Upper lobe of right lung (tissue), 1 donor: ENCODE results near the gene SCARF2. TPM values are rescaled to one million over a fixed set of nuclear protein-coding genes. Genes with fewer than 3 reads are reported as not detected.

ENCODE experiments used
- ATAC-seq: fragments of 200-7000 bp; cut with Tn5 transposase; one replicate; pipeline ENCODE4 v1.9.1; 2020; ENCODE audit warnings: mild to moderate bottlenecking, moderate library complexity
- DNase-seq: peaks from one replicate; pipeline ENCODE4 v3.0.0-alpha.2; 2020
- H3K27ac ChIP-seq: fragments of 200-600 bp; one replicate; pipeline ENCODE4 v1.8.0; 2022
- H3K27me3 ChIP-seq: fragments of 200-600 bp; one replicate; pipeline ENCODE4 v1.8.0; 2022; ENCODE audit warnings: mild to moderate bottlenecking
- H3K36me3 ChIP-seq: fragments of 200-600 bp; one replicate; pipeline ENCODE4 v1.8.0; 2022
- H3K4me1 ChIP-seq: fragments of 200-600 bp; one replicate; pipeline ENCODE4 v1.8.0; 2022
- H3K4me3 ChIP-seq: fragments of 200-600 bp; one replicate; pipeline ENCODE4 v1.8.0; 2022; ENCODE audit warnings: mild to moderate bottlenecking
- H3K9me3 ChIP-seq: fragments of 200-600 bp; one replicate; pipeline ENCODE4 v1.8.0; 2022
- intact Hi-C: fragments of 100-400 bp; cut with DNase I; formaldehyde crosslinking; loops from one replicate; pipeline ENCODE4 v1.11.0; 2022
- total RNA-seq: library from RNA; stranded (reverse); fragmentation: NEBNext Ultra II Directional; extraction: Animal tissue kit (Norgen Biotek cat#: 25700); gene quantifications from one replicate; pipeline ENCODE4 v1.2.1, GENCODE V29; 2021
- TF ChIP-seq, protein P1 (sequence below): fragments of 200-600 bp; IDR thresholded peaks from one replicate; pipeline ENCODE4 v1.8.0; 2022; ENCODE audit warnings: antibody characterized with exemption
- donor health status: DM: no; HTN: yes; CAD: no; lungs with severe emphysema.

Gene SCARF2
- total RNA-seq, 1 donor from 2014 or later: 24.0 TPM

DNA sequence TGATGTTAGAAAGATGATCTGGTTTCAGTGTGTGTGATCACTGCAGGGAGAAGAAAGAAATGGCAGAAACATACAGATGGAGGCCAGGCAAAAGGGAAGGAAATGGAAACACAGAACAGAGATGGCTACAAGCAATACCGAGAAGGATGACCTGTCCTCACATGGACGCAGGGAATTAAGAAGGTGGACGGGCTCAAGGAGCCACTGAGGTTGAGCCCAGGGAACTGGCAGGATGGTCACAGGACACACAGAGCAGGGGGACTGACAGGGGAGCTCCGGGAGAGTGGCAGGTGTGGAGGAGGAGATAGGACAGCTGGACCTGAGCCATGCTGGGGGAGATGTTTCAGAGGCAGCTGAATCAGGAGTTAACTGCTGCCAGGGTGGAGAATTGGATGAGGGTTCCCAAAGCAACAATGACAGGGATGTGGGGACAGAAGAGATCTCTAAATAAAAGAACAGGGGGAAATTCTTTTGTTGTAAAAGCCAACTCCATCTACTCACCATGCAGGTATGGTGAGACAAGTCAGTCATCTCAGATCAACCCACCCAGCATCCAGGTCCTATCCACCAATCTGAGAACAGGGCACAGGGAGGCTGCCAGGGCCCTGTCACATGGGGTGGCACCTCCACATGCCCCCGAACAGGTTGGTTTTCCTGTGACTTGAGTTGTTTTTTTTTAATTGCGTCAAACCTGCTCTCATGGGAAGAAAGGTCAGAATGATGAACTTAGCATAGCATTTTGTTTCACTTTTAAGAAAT lies 31.7 kb upstream of the SCARF2 start:
- ATAC-seq: no peak
- Histone ChIP-seq H3K36me3 (peaks cover 9% of the 10 kb centered on the region), H3K4me3 (no peak overlapping the region), H3K27me3 (no peaks in the 10 kb centered on the region), H3K27ac (no peak overlapping the region), H3K9me3 (no peaks in the 10 kb centered on the region), H3K4me1 (peaks cover 3% of the 10 kb centered on the region)
- TF ChIP-seq, protein P1, sequence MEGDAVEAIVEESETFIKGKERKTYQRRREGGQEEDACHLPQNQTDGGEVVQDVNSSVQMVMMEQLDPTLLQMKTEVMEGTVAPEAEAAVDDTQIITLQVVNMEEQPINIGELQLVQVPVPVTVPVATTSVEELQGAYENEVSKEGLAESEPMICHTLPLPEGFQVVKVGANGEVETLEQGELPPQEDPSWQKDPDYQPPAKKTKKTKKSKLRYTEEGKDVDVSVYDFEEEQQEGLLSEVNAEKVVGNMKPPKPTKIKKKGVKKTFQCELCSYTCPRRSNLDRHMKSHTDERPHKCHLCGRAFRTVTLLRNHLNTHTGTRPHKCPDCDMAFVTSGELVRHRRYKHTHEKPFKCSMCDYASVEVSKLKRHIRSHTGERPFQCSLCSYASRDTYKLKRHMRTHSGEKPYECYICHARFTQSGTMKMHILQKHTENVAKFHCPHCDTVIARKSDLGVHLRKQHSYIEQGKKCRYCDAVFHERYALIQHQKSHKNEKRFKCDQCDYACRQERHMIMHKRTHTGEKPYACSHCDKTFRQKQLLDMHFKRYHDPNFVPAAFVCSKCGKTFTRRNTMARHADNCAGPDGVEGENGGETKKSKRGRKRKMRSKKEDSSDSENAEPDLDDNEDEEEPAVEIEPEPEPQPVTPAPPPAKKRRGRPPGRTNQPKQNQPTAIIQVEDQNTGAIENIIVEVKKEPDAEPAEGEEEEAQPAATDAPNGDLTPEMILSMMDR: no peak
- intact Hi-C loops: no loop called here
- DNase-seq: no peak

DNA sequence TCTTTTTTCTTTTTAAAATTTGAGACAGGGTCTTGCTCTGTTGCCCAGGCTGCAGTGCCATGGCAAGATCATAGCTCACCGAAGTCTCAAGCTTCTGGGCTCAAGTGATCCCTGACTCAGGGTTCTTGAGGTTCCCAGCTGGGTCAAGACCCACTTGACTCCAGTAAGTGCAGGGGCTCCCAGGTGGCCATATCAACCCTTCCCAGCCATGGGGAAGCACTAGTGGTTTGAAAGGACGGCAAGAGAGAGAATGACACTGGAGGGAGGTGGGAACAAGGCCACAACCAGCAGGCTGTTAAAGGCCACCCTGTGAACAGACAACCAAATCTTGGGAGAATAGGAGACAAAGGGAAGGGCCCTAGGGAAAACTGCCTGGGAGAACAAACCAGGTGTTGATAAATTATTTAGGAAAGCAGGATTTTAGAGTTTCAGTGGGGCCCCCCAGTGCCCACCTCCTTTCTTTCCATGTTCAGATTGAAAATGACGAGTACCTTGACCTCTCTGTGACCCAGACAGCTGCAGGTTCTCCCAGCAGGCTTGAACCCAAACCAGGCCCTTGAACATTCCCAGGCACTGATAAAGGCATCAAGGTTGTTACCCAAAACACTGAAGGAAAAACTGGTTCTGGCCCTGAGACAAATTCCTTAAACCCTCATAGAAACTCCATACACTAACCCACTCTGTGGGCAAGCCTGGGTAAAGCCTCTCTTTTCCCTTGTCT lies 29.2 kb upstream of the SCARF2 start:
- H3K27me3 ChIP-seq: no peaks in the 10 kb centered on the region
- H3K9me3 ChIP-seq: no peaks in the 10 kb centered on the region
- H3K4me1 ChIP-seq: peaks cover 13% of the 10 kb centered on the region
- TF ChIP-seq, protein P1: no peak
- ATAC-seq: peak; percentile 32
- H3K36me3 ChIP-seq: peaks cover 9% of the 10 kb centered on the region
- DNase-seq: no peak
- H3K4me3 ChIP-seq: no peak overlapping the region
- no peak overlapping the region for H3K27ac ChIP-seq
- intact Hi-C loops: no loop called here

DNA sequence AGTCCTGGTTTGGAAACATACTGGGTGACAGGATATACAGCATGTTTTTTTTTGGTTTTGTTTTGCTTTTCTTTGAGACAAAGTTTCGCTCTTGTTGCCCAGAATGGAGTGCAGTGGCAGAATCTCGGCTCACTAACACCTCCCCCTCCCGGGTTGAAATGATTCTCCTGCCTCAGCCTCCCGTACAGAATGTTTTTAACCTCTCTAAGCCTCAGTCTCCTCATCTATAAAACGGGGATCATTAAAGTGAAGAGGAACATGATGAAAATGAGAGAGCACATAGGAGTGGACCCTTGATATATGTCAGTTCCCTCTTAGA lies 28.1 kb upstream of the SCARF2 start:
- no peaks in the 10 kb centered on the region for H3K9me3 ChIP-seq
- H3K4me1 ChIP-seq: peaks cover 13% of the 10 kb centered on the region
- H3K27ac ChIP-seq: no peak overlapping the region
- ATAC-seq (no peak), DNase-seq (no peak)
- no peaks in the 10 kb centered on the region for H3K27me3 ChIP-seq
- TF ChIP-seq, protein P1: no peak
- intact Hi-C loops: no loop called here
- no peak overlapping the region for H3K4me3 ChIP-seq
- peaks cover 11% of the 10 kb centered on the region for H3K36me3 ChIP-seq

DNA sequence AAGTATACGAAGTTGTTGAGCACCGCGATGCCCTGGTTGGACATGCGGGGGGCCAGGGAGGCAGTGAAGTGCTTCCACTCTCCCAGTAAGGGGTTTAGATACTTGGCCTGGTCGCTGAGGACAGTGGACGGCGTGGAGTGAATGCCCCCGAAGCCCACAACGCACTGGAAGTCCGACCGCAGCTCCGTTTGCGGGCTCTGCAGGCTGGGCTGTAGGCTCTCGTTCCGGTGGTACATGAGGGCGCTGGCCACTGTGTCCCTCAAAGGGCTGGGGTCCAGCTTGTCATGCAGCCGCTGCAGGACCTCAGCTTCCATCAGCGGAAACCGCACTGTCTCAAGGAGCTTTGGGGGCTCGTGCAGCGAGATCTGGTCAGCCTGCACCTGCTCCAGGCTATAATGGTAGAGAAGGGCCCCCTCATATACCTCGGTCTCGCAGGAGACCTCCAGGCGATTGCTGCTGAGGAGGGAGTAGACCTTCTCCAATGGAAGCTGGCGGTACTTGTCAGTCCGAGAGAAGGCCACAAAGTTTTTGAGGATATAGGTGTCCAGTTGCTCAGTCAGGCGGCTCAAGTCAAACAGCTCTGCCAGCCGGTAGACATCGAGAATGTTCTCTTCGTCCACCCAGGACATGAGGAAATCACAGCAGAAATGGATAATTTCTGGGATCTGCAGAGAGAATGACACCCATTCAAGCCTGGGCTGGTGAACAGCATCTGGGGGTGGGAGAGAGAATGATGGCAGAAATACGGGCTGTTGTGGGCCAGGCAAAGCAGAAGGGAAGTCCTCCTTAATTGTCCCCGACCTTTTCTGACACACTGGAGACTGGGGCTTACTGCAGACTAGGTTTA lies 27.5 kb upstream of the SCARF2 start:
- TF ChIP-seq, protein P1: no peak
- DNase-seq: peak; percentile 51
- H3K27ac ChIP-seq: no peak overlapping the region
- no peak for ATAC-seq
- H3K9me3 ChIP-seq: no peaks in the 10 kb centered on the region
- intact Hi-C loops: no loop called here
- H3K27me3 ChIP-seq: no peaks in the 10 kb centered on the region
- peaks cover 13% of the 10 kb centered on the region for H3K4me1 ChIP-seq
- H3K36me3 ChIP-seq: peaks cover 13% of the 10 kb centered on the region
- H3K4me3 ChIP-seq: no peak overlapping the region

DNA sequence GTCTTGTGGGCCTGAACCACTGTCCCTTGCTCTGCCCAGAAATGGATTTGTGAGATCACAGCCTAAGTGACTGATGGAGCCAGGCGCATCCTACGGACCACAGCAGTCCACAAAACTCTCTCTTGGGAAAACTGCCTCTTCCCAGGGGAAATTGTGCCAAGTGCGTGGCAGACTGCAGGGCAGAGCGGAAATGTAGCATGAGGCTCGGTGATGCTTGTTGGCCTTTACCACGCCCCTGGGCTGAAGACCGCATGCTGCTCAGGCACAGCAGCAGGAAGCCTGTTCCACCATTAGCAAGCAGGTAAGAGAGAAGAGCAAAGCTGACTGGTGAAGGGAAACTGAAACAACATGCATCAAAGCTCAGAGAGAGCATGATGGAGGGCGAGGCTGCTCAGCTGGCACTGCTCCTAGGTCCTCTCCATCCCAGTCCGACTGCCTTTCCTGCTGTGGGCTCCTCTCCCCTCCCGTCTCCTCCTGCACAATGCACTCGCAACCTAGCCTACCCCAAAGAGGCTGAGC lies 26.5 kb upstream of the SCARF2 start:
- ATAC-seq: no peak
- H3K36me3 ChIP-seq: peaks cover 18% of the 10 kb centered on the region
- peak overlapping the region; percentile 73 for H3K27ac ChIP-seq
- no peak overlapping the region for H3K4me3 ChIP-seq
- no peaks in the 10 kb centered on the region for H3K9me3 ChIP-seq
- peak; percentile 46 for DNase-seq
- intact Hi-C loops: no loop called here
- no peaks in the 10 kb centered on the region for H3K27me3 ChIP-seq
- TF ChIP-seq, protein P1: no peak
- H3K4me1 ChIP-seq: peaks cover 13% of the 10 kb centered on the region
